H1 (cell line): ENCODE measurements around the gene PLCB1. TPM values are rescaled to one million over a fixed set of nuclear protein-coding genes. Genes with fewer than 3 reads are reported as not detected.

ENCODE experiments used
- CREB1 ChIP-seq: IDR thresholded peaks from 2 replicates; pipeline ENCODE4 v1.6.1; 2012; ENCODE audit warnings: inconsistent platforms
- KDM5A ChIP-seq: fragments of 200-600 bp; IDR thresholded peaks from 2 replicates; pipeline ENCODE4 v1.7.1; 2012; ENCODE audit warnings: mild to moderate bottlenecking, low read length, inconsistent platforms, mixed read lengths
- polyA plus RNA-seq, 7 experiments: library from polyadenylated mRNA; depleted of rRNA in 3 of 7; stranded (reverse) in 5 of 7; unstranded in 2 of 7; fragments of >200 nt in 5 of 7; fragments of 200-250 nt in 2 of 7; gene quantifications; 1 replicate in 5 of 7; 2 replicates in 1 of 7; 4 replicates in 1 of 7; pipeline versions ENCODE4 v1.2.1 to v1.2.3, GENCODE V29; 2011 to 2013; ENCODE audit warnings: missing spikeins in 2 of 7, mixed read lengths in 2 of 7
- total RNA-seq: library from RNA; stranded (reverse); fragmentation: NEBNext Ultra II Directional; extraction: Animal tissue kit (Norgen Biotek cat#: 25700); gene quantifications from 2 replicates; pipeline ENCODE4 v1.2.1, GENCODE V29; 2021

The PLCB1 gene
- total and polyA plus RNA-seq, 2 of the 8 experiments (the other 6 are each of a cell fraction or from before 2014, with no cell fraction given): 2.6 to 9.1 TPM

DNA sequence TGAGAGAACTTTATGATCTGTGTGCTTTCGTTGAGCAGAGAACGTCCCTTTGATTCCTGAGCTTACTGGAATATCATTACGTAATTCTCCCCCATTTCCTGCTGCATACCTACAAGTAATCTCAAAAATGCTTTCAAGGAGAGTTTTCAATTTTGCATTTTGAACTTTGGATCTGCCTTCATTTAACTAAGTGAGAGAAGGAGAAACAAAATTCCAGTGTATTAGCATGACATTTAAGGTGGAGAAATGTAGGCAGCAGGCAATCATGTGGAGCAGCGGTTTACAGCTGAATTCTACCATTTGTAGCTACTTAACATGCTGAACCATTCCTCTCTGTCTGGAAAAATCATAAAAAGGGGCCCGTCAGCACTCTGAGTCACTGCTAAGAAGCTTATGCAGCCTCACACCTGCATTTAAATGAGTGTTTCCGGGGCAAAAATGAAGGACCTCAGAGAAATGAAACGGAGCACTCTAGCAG, 451.5 kb downstream of the PLCB1 start (continued):
- TF ChIP-seq KDM5A (no peak), CREB1 (no peak)
